ENCODE measurements around the gene STK32C.

The STK32C gene

DNA sequence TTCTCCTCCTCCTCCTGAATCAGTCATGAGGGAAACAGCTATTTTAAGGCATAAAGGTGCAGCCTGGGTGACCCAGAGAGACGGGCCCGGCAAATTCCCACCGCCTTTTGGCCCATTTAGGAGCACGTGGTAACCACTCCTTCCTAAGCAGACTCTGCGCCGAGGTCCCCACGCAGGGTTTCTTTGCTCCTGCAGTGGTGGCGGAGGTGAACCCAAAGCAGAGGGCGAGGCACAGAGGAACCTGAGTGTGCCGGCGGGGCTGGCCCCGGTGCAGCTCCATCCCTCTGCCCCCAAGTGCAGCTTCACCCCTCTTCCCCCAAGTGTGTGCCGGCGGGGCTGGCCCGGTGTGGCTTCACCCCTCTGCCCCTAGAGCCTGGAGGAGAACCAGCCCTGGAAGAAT, 70.4 kb downstream of the STK32C start:
- H3K27me3 ChIP-seq (ENCODE audit: insufficient read depth, low read length), result no peaks in the 10 kb centered on the region
- H3K9ac ChIP-seq (ENCODE audit: low read depth, low read length), result no peak overlapping the region
- no peaks in the 10 kb centered on the region for H3K36me3 ChIP-seq (ENCODE audit: insufficient read depth, low read length)
- no peak overlapping the region for H3K4me3 ChIP-seq (ENCODE audit: low read length)
- H3K4me1 ChIP-seq (ENCODE audit: insufficient read depth, low read length), result 0 out of 2 replicates have a peak, but pooled peaks cover 4% of the 10 kb centered on the region
- no peaks in the 10 kb centered on the region for H3K9me3 ChIP-seq (ENCODE audit: insufficient read depth, low read depth, low read length)
- no peak overlapping the region for H3K27ac ChIP-seq (ENCODE audit: low read depth, low read length)
- WGBS, result 86% methylated on average over 15 of the region's 15 CpGs

DNA sequence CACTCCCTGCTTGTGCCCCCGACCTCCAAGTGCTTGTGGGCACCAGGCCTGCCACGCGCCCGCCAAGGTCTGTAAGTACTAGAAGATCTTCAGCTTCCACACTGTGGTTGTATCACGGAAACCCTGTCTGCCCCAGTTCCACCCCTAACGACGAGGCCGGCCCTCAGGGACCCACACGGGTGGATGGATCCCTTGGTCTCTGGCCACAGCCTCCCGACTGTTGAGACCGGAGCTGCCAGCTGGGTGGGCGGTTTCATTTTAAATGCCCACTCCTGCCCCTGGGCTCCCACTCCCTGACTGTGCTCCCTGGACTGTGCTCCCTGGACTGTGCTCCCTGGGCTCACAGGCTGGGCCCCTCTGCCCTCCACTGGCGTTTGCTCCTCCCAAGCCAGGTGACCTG, 70.9 kb downstream of the STK32C start:
- Histone ChIP-seq H3K9ac (ENCODE audit: low read depth, low read length) (no peak overlapping the region), H3K27me3 (ENCODE audit: insufficient read depth, low read length) (no peaks in the 10 kb centered on the region), H3K36me3 (ENCODE audit: insufficient read depth, low read length) (no peaks in the 10 kb centered on the region), H3K4me3 (ENCODE audit: low read length) (no peak overlapping the region), H3K27ac (ENCODE audit: low read depth, low read length) (no peak overlapping the region), H3K9me3 (ENCODE audit: insufficient read depth, low read depth, low read length) (no peaks in the 10 kb centered on the region), H3K4me1 (ENCODE audit: insufficient read depth, low read length) (0 out of 2 replicates have a peak, but pooled peaks cover 4% of the 10 kb centered on the region)
- WGBS, result 94% methylated on average over 13 of the region's 13 CpGs

DNA sequence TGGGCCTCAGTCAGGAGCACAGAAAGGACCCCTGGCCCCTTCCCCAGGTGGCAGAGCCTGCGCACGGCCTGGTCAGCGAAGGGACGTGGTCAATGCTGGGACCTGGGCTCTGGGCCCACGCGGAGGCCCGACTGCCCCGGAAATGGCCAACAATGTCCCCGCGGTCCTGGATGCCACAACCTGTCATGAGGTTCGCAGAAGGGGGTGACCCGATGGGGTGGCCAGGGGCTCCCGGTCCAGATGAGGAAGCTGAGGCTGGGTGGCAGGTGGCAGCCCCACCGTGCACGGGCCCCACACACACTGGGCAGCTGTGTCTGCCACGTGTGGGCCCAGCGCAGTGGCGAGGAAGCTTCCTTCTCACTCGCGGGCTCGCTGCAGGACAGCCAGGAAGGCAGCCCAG, 71.6 kb downstream of the STK32C start:
- no peak overlapping the region for H3K4me3 ChIP-seq (ENCODE audit: low read length)
- 95% methylated on average over 21 of the region's 21 CpGs for WGBS
- no peaks in the 10 kb centered on the region for H3K9me3 ChIP-seq (ENCODE audit: insufficient read depth, low read depth, low read length)
- no peaks in the 10 kb centered on the region for H3K36me3 ChIP-seq (ENCODE audit: insufficient read depth, low read length)
- no peak overlapping the region for H3K9ac ChIP-seq (ENCODE audit: low read depth, low read length)
- H3K27ac ChIP-seq (ENCODE audit: low read depth, low read length), result no peak overlapping the region
- 0 out of 2 replicates have a peak, but pooled peaks cover 4% of the 10 kb centered on the region for H3K4me1 ChIP-seq (ENCODE audit: insufficient read depth, low read length)
- no peaks in the 10 kb centered on the region for H3K27me3 ChIP-seq (ENCODE audit: insufficient read depth, low read length)

DNA sequence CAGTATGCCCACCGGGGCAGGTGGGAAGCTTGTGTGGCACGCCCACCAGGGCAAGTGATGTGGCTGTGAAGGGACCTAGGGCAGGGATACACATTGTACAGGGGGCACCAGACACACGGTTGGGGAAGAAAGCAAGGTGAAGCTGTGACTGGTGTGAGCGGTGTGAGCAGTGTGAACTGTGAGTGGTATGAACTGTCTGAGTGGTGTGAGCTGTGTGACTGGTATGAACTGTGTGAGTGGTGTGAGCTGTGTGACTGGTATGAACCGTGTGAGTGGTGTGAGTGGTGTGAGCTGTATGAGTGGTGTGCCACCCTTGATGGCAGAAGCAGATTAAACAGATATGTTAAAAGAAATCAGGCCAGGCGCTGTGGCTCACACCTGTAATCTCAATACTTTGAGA, 72.9 kb downstream of the STK32C start:
- WGBS, result 91% methylated on average over 6 of the region's 6 CpGs
- H3K36me3 ChIP-seq (ENCODE audit: insufficient read depth, low read length), result no peaks in the 10 kb centered on the region
- no peak overlapping the region for H3K27ac ChIP-seq (ENCODE audit: low read depth, low read length)
- 0 out of 2 replicates have a peak, but pooled peaks cover 4% of the 10 kb centered on the region for H3K4me1 ChIP-seq (ENCODE audit: insufficient read depth, low read length)
- no peak overlapping the region for H3K4me3 ChIP-seq (ENCODE audit: low read length)
- H3K9ac ChIP-seq (ENCODE audit: low read depth, low read length), result no peak overlapping the region
- no peaks in the 10 kb centered on the region for H3K9me3 ChIP-seq (ENCODE audit: insufficient read depth, low read depth, low read length)
- H3K27me3 ChIP-seq (ENCODE audit: insufficient read depth, low read length), result no peaks in the 10 kb centered on the region

DNA sequence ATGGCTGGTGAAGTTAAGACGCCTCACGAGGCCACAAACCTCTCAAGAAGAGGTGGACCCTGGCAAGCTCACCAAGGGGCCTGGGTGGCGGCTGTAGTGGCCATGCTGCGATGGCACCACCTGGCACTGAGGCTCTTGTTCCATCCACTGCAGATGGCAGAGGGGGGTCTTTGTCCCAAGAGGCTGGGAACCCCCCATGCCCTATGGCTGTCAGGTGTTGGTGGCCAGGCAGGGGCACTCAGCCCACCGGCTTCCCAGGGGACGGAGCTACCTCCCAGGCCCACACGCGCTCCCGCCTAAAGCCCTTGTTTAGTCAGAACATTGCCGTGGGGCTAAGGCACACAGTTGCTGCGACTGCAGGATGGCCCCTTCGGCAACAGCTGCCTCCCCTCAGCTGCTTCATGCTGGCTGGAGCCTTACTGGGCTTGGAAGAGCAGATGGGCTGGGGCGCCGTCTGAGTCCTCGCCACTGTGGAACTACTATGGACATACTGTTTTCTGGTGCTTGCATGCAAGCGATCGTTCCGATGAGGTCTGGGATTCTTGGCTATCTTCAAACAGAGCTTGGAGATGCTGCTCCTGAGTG, 74.2 kb downstream of the STK32C start:
- H3K36me3 ChIP-seq (ENCODE audit: insufficient read depth, low read length), result no peaks in the 10 kb centered on the region
- H3K4me1 ChIP-seq (ENCODE audit: insufficient read depth, low read length), result 0 out of 2 replicates have a peak, but pooled peaks cover 4% of the 10 kb centered on the region
- H3K9me3 ChIP-seq (ENCODE audit: insufficient read depth, low read depth, low read length), result no peaks in the 10 kb centered on the region
- H3K4me3 ChIP-seq (ENCODE audit: low read length), result no peak overlapping the region
- H3K9ac ChIP-seq (ENCODE audit: low read depth, low read length), result no peak overlapping the region
- no peaks in the 10 kb centered on the region for H3K27me3 ChIP-seq (ENCODE audit: insufficient read depth, low read length)
- 89% methylated on average over 18 of the region's 18 CpGs for WGBS
- no peak overlapping the region for H3K27ac ChIP-seq (ENCODE audit: low read depth, low read length)

DNA sequence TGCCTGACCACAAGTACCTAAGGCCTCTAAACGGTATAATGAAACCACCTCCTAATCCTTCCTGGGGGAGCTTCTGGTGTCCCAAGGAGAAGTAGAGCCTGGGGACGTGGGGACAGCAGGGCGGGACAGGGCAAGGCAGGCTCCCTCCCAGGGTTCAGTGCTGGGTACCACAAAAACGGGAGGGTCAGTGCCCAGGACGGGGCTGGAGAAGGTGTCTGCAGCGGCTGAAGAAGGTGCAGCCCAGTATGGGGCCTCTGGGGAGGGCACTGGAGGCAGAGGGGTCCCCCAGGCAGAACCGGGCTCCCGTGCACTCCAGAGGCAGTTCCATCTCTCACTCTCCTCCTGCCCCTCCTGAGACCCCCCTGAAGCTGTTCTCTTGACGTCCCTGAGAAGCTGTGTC, 74.8 kb downstream of the STK32C start:
- Histone ChIP-seq H3K4me1 (ENCODE audit: insufficient read depth, low read length) (0 out of 2 replicates have a peak, but pooled peaks cover 3% of the 10 kb centered on the region), H3K27ac (ENCODE audit: low read depth, low read length) (no peak overlapping the region)
- WGBS, result 90% methylated on average over 9 of the region's 9 CpGs

DNA sequence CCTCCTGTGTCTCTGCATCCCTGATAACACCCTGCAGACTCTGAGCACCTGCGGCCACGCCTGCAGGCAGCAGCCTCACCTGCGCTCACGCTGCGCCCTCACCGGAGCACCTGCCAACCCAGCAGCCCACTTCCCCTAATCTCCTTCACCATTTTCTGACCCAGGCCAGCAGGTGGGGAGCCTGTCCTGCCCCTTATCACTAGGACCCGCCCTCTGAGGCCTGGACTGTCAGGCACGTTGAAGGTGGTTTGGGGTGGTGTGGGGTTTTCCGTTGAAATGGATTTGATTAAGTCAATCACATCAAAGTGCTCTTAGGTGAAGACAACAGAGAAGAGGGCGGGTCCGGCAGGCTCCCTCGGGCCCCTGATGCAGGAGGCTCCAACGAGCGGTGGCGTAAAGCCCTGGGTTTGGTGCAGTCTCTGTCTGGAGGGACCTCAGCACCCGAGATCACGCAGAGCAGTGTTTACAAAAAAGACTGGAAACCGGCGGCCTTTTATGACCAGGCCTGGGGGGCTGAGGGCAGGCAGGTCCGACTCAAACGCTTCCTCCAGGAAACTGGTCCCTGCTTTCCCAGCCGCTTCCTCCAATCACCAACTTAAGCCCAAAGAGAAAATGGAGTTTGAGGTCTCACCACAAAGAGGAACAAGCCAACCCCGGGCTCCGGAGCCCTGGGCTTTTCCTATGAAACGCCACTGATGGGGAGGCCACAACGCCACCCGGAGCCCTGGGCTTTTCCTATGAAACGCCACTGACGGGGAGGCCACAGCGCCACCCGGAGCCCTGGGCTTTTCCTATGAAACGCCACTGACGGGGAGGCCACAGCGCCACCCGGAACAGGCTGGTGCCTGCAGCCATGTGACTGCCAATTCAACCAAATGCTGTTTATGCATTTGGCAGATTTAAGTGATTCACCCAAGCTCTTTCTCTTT, 75.5 kb downstream of the STK32C start:
- no peak overlapping the region for H3K9ac ChIP-seq (ENCODE audit: low read depth, low read length)
- H3K27me3 ChIP-seq (ENCODE audit: insufficient read depth, low read length), result no peaks in the 10 kb centered on the region
- H3K4me1 ChIP-seq (ENCODE audit: insufficient read depth, low read length), result no peaks in the 10 kb centered on the region
- 92% methylated on average over 35 of the region's 35 CpGs for WGBS
- no peak overlapping the region for H3K4me3 ChIP-seq (ENCODE audit: low read length)
- no peaks in the 10 kb centered on the region for H3K36me3 ChIP-seq (ENCODE audit: insufficient read depth, low read length)
- H3K27ac ChIP-seq (ENCODE audit: low read depth, low read length), result no peak overlapping the region
- no peaks in the 10 kb centered on the region for H3K9me3 ChIP-seq (ENCODE audit: insufficient read depth, low read depth, low read length)

More for the DNA sequence above, 74.8 kb downstream of the STK32C start:
- Histone ChIP-seq H3K27me3 (ENCODE audit: insufficient read depth, low read length) (no peaks in the 10 kb centered on the region), H3K9me3 (ENCODE audit: insufficient read depth, low read depth, low read length) (no peaks in the 10 kb centered on the region), H3K9ac (ENCODE audit: low read depth, low read length) (no peak overlapping the region), H3K4me3 (ENCODE audit: low read length) (no peak overlapping the region), H3K36me3 (ENCODE audit: insufficient read depth, low read length) (no peaks in the 10 kb centered on the region)

DNA sequence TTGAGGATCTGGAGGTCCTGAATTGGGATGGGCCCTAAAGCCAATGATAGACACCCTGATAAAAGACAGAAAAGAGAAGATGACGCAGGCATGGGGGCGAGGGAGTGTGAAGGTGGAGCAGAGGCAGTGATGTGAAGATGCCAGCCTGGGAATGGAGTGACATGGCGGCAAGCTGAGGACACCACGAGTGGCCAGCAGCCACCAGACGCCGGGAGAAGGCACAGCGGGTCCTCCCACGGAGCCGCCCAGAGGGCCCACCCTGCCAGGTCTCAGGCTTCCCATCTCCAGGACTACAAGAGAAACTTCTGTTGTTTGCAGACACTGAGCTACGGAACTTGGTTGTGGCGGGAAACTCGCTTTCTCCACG, 76.1 kb downstream of the STK32C start:
- WGBS, result 93% methylated on average over 13 of the region's 13 CpGs
- Histone ChIP-seq H3K9me3 (ENCODE audit: insufficient read depth, low read depth, low read length) (no peaks in the 10 kb centered on the region), H3K27me3 (ENCODE audit: insufficient read depth, low read length) (no peaks in the 10 kb centered on the region), H3K9ac (ENCODE audit: low read depth, low read length) (no peak overlapping the region), H3K4me1 (ENCODE audit: insufficient read depth, low read length) (no peaks in the 10 kb centered on the region), H3K27ac (ENCODE audit: low read depth, low read length) (no peak overlapping the region), H3K4me3 (ENCODE audit: low read length) (no peak overlapping the region), H3K36me3 (ENCODE audit: insufficient read depth, low read length) (no peaks in the 10 kb centered on the region)

DNA sequence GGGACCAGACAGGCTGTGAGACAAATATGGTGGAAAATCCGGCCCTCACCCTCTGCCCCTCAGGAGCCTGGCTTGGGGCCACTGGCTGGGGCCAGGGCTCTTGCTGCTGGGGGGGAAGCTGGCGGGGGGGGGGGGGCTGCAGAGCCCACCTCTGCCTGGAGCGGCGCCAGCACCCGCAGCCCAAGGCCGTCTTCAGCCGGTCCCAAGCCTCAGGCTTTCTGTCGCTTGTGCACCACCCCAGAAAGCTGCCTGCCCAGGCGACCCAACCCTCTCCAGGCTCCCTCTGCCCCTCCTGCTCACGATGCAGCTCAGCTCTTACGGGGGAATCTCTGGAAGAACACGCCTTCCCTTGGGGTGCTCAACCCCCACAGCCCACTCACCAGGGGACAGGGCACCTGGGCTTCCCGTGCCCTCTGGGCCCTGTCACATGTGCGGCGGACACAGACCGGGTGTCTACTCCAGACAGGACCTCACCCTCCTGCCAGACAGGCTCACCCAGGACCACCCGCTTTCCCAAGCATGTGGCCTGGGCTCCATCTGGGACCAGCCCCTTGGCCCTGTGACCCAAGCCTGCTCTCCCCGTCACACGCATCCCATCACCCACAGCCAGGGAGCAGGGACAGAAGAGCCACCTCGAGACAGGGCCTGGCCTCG, 77.1 kb downstream of the STK32C start:
- Histone ChIP-seq H3K4me1 (ENCODE audit: insufficient read depth, low read length) (no peaks in the 10 kb centered on the region), H3K4me3 (ENCODE audit: low read length) (no peak overlapping the region), H3K36me3 (ENCODE audit: insufficient read depth, low read length) (no peaks in the 10 kb centered on the region), H3K27me3 (ENCODE audit: insufficient read depth, low read length) (no peaks in the 10 kb centered on the region), H3K27ac (ENCODE audit: low read depth, low read length) (no peak overlapping the region), H3K9me3 (ENCODE audit: insufficient read depth, low read depth, low read length) (no peaks in the 10 kb centered on the region), H3K9ac (ENCODE audit: low read depth, low read length) (no peak overlapping the region)
- WGBS, result 88% methylated on average over 21 of the region's 21 CpGs

DNA sequence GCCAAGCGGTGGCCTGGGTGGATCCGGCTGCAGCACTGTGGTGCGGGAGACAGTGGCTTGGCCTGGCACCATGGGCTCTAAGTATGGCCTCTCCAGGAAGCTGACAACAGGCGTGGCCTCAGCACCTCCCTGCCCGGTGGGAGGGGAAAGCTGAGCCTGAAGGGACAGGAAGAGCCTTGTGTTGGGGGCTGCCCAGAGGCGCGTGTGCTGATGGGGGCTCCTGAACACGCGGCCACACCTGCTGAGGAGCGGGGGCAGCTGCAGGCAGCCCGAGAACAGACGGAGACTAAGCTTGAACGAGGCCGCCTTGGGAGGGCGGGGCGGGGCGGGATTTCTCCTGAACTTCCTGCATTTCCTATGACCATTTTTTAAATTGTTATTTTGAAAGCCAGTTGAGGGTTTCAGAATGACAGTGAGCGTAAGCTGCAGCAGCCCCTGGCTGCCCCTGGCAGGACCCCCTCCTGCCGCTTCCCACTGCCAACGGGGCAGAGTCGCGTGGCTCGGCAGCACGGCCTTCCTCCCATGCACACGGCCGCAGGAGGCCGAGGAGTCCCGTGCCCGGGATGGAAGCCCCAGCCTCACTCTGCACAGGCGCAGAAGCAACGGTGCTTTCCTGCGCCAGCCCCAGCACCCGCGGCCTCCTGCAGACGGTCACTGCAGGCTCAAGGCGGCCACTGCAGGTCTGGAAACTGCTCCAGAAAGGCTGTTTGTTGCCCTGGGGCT, 77.8 kb downstream of the STK32C start:
- Histone ChIP-seq H3K4me1 (ENCODE audit: insufficient read depth, low read length) (no peaks in the 10 kb centered on the region), H3K9ac (ENCODE audit: low read depth, low read length) (no peak overlapping the region; the same call in 1 of the 2 replicates), H3K27me3 (ENCODE audit: insufficient read depth, low read length) (no peaks in the 10 kb centered on the region), H3K9me3 (ENCODE audit: insufficient read depth, low read depth, low read length) (no peaks in the 10 kb centered on the region), H3K27ac (ENCODE audit: low read depth, low read length) (no peak overlapping the region), H3K36me3 (ENCODE audit: insufficient read depth, low read length) (no peaks in the 10 kb centered on the region), H3K4me3 (ENCODE audit: low read length) (no peak overlapping the region)
- WGBS, result 69% methylated on average over 36 of the region's 36 CpGs
